ENCODE results near the gene THRB.

Gene THRB

DNA sequence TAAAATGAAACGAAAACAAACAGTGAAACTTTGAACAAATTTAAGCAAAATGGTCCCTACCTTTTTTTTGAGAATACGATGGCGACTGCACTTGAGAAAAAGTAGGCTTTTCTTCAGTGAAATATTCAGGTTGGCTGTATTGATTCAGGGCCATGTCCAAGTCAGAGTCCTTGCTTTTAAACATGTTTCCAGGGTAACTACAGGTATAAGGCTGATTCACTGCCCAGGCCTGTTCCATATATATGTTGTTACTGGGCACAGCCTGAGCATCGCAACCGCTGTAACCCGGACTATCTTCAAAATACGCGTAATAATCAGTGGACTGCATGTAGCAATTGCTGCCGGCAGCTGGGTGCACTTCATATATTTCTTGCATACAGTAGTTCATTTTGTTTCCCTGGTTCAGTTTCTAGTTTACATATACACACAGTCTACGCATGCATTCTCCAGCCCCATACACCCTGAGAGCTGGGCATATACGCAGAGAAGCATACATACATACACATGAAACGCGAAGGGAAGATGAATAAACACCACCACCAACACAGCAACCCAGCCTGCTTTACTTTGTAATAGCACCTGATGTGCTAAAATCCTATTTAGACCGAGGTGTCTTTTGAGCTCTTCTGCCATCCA is 329.6 kb downstream of the THRB start:
- DNase-seq: no peak

DNA sequence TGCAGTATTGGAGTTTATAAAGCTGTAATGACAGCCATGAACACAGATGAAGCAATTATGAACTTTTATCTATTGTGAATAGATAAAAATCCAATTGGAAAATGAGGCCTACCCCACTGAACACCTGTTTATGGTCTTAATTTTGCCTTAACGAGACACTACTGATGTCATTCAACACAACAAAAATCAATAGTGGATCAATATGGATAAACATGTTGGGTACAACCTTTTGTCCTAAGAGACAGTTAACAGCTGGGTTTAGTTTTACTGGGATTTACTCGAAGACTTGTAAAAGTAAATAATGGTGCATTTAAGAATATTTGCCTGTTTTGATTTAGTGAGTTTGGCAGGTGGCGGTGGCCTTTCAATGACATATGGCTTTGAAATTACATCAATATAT is 331.7 kb downstream of the THRB start:
- no peak for DNase-seq

GRCh38 chr3:24161841-24162240 is 332.8 kb downstream of the THRB start:
- DNase-seq: no peak

DNA sequence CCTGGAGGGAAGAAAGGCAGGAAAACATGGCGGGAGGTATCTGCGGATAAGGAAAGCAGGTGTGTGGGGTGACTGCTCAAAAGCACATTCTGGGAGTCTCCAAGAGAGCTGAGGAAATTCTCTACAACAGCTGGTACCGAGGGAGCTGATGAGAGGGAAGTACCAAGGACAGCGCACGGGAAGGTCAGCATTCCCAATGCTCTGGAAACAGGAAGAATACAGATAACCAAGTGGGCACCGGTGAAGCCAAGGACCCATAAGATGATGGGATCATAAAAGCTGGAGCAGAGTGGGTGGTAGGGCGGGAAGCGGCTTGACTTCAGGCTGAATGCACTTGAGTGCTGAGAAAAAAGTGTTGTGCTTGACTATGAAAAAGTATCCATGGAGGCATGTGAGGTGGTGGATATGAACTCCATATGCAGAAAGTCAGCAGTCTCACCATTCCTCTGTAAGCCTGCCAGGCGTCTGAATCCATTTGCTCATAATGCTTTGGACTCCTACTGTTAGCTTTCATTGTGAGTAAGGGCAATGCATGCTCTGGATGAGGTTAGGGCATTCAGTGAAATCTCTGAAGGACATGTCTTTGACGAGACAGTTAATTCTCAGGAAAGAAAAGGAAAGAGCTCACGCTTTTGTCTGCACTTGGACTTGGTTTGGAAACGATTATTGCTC is 334.1 kb downstream of the THRB start:
- DNase-seq: no peak

DNA sequence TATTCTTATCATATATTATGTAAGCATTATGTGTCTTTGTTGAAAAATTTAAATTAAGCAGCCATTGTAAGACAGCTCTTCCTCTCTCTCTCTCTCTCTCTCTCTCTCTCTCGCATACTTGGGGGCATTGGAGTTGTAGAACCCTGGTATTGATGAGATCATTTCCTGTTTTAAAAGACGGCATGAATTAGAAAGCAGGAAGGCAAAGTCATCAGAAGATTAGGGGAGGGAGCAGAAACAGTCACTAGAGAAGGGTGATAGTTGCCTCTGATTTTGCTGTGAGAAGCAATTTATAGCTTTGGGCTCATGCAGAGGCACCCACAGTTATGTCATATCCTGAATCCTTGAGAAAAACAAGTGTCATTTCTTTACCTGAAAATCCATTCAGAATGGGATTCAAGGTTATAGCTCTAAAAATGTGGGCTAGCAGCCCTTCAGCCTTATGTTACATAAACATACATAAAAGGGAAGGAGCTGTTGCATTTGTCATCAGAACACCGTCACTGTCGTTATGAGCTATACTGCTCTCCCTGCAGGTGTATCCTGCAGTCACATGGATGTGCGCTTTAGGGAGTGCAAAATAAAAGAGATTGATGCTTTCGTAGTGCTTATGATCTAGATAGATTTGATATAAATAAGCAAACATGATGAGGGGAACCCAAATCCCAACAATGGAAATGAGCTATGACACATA is 335.7 kb downstream of the THRB start:
- DNase-seq: no peak

GRCh38 chr3:24157106-24157505 is 337.5 kb downstream of the THRB start:
- DNase-seq: no peak

GRCh38 chr3:24156466-24156865 is 338.2 kb downstream of the THRB start:
- no peak for DNase-seq

- DNase-seq: no peak
Observed at GRCh38 chr3:24155276-24155675, 339.4 kb downstream of the THRB start.

DNA sequence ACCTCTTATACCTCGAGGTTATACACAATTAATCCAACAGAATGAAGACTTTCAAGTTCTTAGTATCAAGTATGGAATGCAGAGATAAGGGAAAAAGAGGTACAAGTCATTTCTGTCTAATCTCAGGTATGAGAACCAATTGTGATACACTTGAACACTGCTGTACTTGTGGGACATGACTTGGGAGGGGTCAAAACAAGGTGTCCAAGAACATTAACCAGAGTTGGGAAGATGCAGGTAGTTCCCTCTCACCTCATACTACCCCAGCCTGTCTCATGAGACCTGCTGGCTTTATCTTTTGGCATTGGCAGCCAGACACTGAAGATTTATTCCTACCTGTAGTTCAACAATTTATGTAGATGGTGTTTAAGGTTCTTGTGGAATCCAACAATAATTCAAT is 339.9 kb downstream of the THRB start:
- DNase-seq: no peak

DNA sequence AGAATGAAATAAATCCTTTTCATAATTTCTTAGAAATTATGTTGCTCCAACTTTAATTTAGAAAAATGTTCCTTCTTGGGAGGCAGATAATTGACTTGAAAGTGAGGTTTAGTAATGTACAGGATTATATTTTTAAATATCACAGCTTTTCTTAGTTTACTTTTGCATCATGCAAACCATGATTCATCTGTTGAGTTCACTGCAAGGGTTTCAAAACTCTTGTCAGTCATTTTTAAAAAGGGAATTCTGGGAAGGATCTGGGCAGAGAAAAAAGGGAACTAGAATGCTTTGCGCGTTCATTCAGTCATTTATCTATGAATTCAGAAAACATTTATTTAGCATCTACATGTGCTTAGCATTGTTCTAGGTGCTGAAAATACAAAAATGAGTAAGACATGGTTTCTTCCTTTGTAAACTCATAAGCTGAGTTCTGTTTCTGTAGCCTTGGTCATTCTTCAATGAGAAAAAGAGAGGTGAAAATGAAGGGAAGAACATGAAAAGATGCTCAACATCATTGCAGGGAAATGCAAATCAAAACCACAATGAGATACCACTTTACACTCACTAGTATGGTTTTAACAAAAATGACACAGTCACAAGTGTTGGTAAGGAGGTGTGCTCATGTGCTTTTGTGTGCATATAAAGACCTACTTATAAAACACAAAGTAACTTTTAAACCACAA is 340.5 kb downstream of the THRB start:
- no peak for DNase-seq

- DNase-seq: no peak
Observed at GRCh38 chr3:24151594-24151993, 343.1 kb downstream of the THRB start.

DNA sequence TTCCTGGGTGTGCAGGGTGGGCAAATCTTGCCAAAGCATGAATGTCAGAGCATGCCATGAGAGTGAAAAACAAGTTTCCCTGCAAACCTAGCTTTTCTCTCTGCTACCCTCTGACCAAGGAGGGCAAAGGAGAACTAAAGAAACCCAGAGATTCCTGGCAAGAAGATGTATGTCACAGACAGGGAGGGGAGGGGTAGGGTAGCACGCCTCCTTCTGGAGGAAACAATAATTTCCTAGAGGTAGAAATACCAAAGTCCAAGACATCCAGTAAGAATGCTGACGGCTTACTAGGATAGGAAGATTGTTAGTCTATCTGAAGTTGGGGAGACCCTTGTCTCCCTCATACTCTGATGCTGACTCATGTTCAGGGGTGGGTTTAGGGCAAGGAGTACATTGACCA is 345.6 kb downstream of the THRB start:
- no peak for DNase-seq

GRCh38 chr3:24145981-24146822 is 348.4 kb downstream of the THRB start:
- DNase-seq: no peak

DNA sequence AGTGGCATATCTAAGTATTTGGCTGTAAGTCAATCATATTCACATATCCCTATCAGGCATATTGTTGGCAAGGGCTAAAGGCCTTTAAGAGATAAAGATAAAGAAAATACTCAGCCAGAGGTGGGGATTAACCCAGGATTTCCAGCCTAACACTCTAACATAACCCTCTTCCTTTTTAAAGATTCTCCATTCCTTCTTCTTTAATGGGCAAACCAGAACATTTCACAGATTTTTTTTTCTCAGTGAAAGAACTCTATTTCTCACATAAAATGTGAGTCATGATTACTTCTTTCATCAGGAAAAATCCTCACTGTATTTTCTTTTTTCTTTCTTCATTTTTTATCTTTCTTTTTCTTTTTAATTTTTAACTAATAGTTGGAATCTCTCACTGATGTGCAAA is 349.2 kb downstream of the THRB start:
- DNase-seq: no peak

DNA sequence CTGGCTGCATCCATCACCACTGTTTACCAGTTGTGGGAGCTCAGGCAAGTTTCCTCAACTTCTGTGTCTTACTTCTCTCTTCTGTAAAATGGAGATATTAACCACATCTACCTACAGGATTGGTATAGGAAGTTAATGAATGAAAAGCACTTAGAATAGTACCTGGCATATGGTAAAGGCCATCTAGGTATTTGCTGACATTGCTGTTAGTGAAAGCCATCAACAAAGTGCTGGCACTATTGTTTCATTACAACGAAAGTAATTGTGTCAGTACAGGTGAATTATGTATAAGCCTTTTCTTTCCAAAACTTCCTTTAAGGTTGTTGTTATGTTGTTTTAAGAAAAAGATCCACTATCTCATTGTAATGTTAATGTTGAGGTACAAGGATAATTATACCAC is 352.5 kb downstream of the THRB start:
- no peak for DNase-seq

DNA sequence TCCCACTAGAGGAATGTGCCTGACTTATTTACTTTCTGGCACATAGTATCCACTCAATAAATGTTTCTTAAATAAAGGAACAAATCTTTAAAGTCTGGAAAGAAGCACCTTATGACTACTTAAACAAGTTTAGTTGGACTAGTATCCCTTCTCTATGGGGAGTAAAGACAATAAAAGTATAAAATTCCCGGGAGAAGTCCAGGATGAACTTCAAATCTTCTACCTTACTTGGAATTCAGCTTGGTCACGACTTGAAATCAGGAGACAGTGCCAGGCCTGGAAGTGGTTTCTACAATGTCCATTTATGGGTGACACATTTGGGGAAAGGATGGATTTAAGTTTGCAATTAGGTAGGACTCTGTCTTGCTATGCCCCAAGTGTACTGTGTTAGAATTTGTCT is 353.1 kb downstream of the THRB start:
- no peak for DNase-seq

- DNase-seq: no peak
Observed at GRCh38 chr3:24139463-24140412, 354.9 kb downstream of the THRB start.

- no peak for DNase-seq
Observed at GRCh38 chr3:24138876-24139256, 355.8 kb downstream of the THRB start.

DNA sequence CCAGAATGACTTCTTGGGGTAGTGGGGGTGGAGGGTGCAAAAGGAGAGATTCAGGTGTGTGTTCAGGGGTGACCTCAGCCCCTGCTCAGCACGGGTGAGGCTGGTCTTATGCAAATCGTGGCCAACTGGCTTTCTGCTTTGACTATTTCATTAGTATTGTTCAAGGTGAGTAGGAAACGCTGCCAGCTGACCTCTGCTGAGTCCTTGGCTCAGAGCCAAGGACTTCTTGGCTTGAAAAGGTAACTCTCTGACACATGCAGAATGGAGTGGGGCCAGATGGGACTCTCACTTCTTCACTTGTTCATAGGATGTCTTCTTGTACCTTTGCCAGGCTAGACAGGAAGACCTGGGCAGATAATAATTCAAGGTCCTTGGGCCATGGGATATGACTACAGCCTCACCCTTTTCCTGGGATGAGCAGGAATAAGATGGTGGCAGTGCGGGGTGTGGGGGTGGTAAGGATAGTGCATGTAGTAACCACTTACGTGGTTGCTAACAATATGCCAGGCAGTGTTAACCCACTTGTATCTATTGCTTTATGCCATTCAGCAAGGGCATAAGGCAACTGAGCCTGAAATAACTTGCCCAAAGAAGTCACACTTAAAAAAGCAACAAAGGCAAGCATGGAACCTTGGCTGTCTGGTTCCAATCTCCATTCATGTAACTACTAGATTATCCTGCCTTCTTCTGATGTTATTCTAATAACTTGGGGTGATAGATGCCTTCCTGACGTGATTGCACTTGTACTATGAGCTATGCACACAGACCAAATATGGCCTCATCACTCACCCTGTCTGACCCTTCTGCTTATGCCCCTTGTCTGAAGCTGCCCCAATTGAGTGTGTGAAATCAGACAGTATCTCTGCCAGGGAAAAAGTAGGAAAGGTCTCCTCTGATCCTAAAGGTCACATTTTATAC is 356.4 kb downstream of the THRB start:
- no peak for DNase-seq

GRCh38 chr3:24137334-24137733 is 357.3 kb downstream of the THRB start:
- DNase-seq: no peak

Measured in activated CD8-positive, alpha-beta memory T cell treated with anti-CD3 and anti-CD28 coated beads for 24 hours (primary cell).